Erythroblast (primary cell): Measurements from ENCODE around the gene AMOTL1.

Experiments used
- DNase-seq, 2 experiments: peaks; one replicate each; lab custom pipeline; 2025; lab: John Stamatoyannopoulos, UW
- GATA1 ChIP-seq: IDR thresholded peaks from 2 replicates; pipeline ENCODE4 v1.6.1; 2011; ENCODE audit warnings: low read depth, mild to moderate bottlenecking, control low read depth, low read length, moderate library complexity
- POLR2A ChIP-seq: IDR thresholded peaks from 2 replicates; pipeline ENCODE4 v1.6.1; 2011; ENCODE audit warnings: mild to moderate bottlenecking, low read length

AMOTL1 gene

GRCh38 chr11:94922321-94923003 is 154.3 kb downstream of the AMOTL1 start:
- no peak for DNase-seq

DNA sequence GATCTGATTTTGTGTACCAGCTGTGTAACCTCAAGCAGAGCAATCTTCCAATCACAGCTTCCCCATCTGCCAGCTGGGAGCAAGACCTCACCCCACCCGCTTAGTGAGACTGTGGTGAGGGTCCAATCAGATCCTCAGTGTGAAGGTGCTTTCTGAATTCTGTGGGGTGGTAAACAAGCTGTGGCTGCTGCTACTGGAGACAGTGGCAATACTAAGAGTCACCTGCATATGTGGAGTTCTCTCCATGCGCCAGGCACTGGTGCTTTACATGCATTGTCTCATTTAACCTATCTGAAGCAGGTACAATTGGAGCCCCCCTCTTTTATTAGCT is 154.8 kb downstream of the AMOTL1 start:
- no peak for DNase-seq
- TF ChIP-seq GATA1, result no peak
- no peak for TF ChIP-seq POLR2A

More at GRCh38 chr11:94922321-94923003, 154.3 kb downstream of the AMOTL1 start:
- no peak for TF ChIP-seq GATA1
- TF ChIP-seq POLR2A, result no peak

GRCh38 chr11:94924171-94924572 is 156.0 kb downstream of the AMOTL1 start:
- no peak for TF ChIP-seq POLR2A
- TF ChIP-seq GATA1, result no peak
- DNase-seq, result no peak

DNA sequence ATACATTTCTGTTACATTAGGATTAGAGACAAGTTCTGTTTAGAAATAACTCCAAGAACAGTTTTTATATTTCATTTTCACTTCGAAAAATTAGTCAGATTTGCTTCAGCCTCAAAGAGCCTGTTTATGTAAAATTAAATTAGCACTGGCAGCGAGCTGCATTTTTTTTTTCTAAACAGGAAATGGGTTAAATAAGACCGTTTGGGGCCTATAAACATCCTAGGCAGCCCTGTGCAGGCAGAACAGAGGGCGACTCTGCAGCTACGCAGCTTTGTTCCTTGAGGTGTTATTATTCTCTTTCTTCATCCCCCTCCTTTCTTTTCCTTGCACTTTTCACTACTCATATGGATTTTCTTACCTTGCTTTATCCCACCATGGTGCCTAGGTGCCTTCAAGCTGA is 156.5 kb downstream of the AMOTL1 start:
- TF ChIP-seq POLR2A, result no peak
- TF ChIP-seq GATA1, result no peak
- DNase-seq, result no peak

DNA sequence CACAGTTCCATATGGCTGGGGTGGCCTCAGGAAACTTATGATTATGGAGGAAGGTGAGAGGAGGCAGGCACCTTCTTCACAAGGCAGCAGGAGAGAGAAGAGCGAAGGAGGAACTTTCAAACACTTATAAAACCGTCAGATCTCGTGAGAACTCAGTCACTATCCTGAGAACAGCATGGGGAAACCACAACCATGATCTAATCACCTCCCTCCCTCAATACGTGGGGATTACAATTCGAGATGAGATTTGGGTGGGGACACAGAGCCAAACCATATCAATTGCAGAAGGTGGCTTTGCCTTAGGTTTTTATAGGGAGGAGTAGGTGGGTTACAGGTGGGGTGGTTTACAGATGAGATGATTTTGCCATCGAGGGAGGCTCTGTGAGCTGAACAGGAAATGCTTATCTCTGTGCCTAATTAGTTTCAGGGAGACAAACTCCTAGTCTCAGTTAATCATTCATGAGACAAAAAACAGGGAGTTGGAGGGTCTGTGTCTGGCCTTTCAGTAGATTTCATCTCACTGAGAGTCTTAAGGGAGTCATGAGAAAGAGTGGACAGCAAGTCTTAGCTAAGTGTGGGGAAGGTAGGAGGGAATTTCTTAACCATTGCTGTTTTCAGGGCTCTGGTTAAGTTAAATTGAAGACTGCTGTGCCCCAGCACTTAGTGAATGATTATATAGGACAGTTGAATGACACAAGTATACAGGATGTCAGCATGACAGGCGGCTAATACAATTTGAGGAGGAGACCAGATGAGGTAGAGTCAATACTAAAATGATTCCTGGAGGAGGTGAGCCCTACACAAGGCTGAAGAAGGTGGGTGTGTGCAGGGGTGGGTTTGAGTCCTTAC is 157.5 kb downstream of the AMOTL1 start:
- DNase-seq, result no peak
- TF ChIP-seq POLR2A (no peak), GATA1 (no peak)

DNA sequence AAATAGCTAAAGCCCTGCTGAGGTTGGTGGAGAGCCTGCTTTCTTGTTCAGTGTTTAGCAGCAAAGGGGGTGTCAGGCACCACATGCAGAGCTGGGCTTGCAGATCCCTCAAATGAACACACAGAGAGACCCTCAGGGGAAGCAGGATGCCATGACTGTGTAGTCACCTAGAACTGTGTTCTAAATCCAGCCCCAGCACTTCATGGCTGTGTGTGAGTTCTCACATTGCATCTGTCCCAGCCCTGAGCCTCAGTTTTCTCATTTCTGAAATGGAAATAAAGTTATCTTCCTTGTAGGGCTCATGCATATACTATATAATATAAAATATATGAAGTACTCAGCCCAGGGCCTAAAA is 158.1 kb downstream of the AMOTL1 start:
- TF ChIP-seq POLR2A (no peak), GATA1 (no peak)
- no peak for DNase-seq
